Measurements from ENCODE around the gene THUMPD2.

GRCh38 chr2:39696838-39697237 is 82.2 kb downstream of the THUMPD2 start:
- TF ChIP-seq FOXP1 (CRISPR knock-in tag; IDR thresholded peaks at IDR 0.05; ENCODE audit: borderline replicate concordance) (no peak), CBFB (CRISPR knock-in tag; IDR thresholded peaks at IDR 0.05; ENCODE audit: low read depth) (no peak), MAX (CRISPR knock-in tag; IDR thresholded peaks at IDR 0.05) (no peak), TEAD4 (CRISPR knock-in tag; IDR thresholded peaks at IDR 0.05) (no peak), CTCF (IDR thresholded peaks at IDR 0.05) (no peak), TCF7 (CRISPR knock-in tag; IDR thresholded peaks at IDR 0.05; ENCODE audit: low read depth) (no peak), ZMAT4 (CRISPR knock-in tag; IDR thresholded peaks at IDR 0.05) (no peak), MLX (CRISPR knock-in tag; IDR thresholded peaks at IDR 0.05) (no peak)
